ENCODE results near the gene OBP2A. TPM values are rescaled to one million over a fixed set of nuclear protein-coding genes. Genes with fewer than 3 reads are reported as not detected.

OBP2A gene
- total RNA-seq, 2 experiments from 2014 or later = not detected

- Histone ChIP-seq H3K9me3 (ENCODE audit: low read length) (no peaks in the 10 kb centered on the region), H4K20me1 (ENCODE audit: insufficient read depth, low read length) (no peaks in the 10 kb centered on the region), H3K36me3 (ENCODE audit: insufficient read depth, low read length) (peaks cover 24% of the 10 kb centered on the region), H3K4me1 (ENCODE audit: insufficient read depth, low read length, poor library complexity, severe bottlenecking) (no peaks in the 10 kb centered on the region), H3K9me2 (ENCODE audit: insufficient read depth, low read length) (no peaks in the 10 kb centered on the region), H3K27ac (ENCODE audit: low read depth, low read length, poor library complexity, severe bottlenecking) (no peak overlapping the region), H3K4me3 (ENCODE audit: low read depth, low read length, poor library complexity, severe bottlenecking) (no peak overlapping the region), H2AFZ (ENCODE audit: low read length) (no peak overlapping the region), H3K79me2 (ENCODE audit: insufficient read depth, low read depth, low read length) (no peaks in the 10 kb centered on the region), H3K4me2 (ENCODE audit: low read length) (no peak overlapping the region)
- no TSS peak for BruUV-seq (replicated peaks)
- no peak for DNase-seq (ENCODE audit: low spot score)
- ChIA-PET CTCF (ENCODE audit: unreplicated experiment) (no interaction called here), POLR2A (no interaction called here)
- intact Hi-C loops (cut with micrococcal nuclease; ENCODE audit: unreplicated experiment) = no loop called here
- TF ChIP-seq EZH2phosphoT487 (IDR thresholded peaks at IDR 0.05; ENCODE audit: borderline replicate concordance, low read depth, low read length) (no peak), CTCF (conservative IDR thresholded peaks at IDR 0.05; ENCODE audit: low read length) (no peak)
Observed at GRCh38 chr9:135508211-135508820, 37.6 kb upstream of the OBP2A start.

- no peak for DNase-seq (ENCODE audit: low spot score)
- no peaks in the 10 kb centered on the region for H3K9me2 ChIP-seq (ENCODE audit: insufficient read depth, low read length)
- H2AFZ ChIP-seq (ENCODE audit: low read length) = no peak overlapping the region
- no peak for TF ChIP-seq EZH2phosphoT487 (IDR thresholded peaks at IDR 0.05; ENCODE audit: borderline replicate concordance, low read depth, low read length)
- no peak for TF ChIP-seq CTCF (conservative IDR thresholded peaks at IDR 0.05; ENCODE audit: low read length)
- H3K4me2 ChIP-seq (ENCODE audit: low read length) = no peak overlapping the region
- H4K20me1 ChIP-seq (ENCODE audit: insufficient read depth, low read length) = no peaks in the 10 kb centered on the region
- H3K36me3 ChIP-seq (ENCODE audit: insufficient read depth, low read length) = peaks cover 13% of the 10 kb centered on the region
- H3K27ac ChIP-seq (ENCODE audit: low read depth, low read length, poor library complexity, severe bottlenecking) = no peak overlapping the region
- intact Hi-C loops (cut with micrococcal nuclease; ENCODE audit: unreplicated experiment) = no loop called here
- POLR2A ChIA-PET = no interaction called here
- no TSS peak for BruUV-seq (replicated peaks)
- CTCF ChIA-PET (ENCODE audit: unreplicated experiment) = no interaction called here
- no peaks in the 10 kb centered on the region for H3K79me2 ChIP-seq (ENCODE audit: insufficient read depth, low read depth, low read length)
- H3K9me3 ChIP-seq (ENCODE audit: low read length) = no peaks in the 10 kb centered on the region
- no peak overlapping the region for H3K4me3 ChIP-seq (ENCODE audit: low read depth, low read length, poor library complexity, severe bottlenecking)
- no peaks in the 10 kb centered on the region for H3K4me1 ChIP-seq (ENCODE audit: insufficient read depth, low read length, poor library complexity, severe bottlenecking)
Observed at GRCh38 chr9:135509458-135509857, 36.5 kb upstream of the OBP2A start.

GRCh38 chr9:135512241-135512603 lies 33.7 kb upstream of the OBP2A start:
- POLR2A ChIA-PET = no interaction called here
- H3K4me3 ChIP-seq (ENCODE audit: low read depth, low read length, poor library complexity, severe bottlenecking) = no peak overlapping the region
- no peak overlapping the region for H2AFZ ChIP-seq (ENCODE audit: low read length)

More at GRCh38 chr9:135512241-135512603, 33.7 kb upstream of the OBP2A start:
- no peaks in the 10 kb centered on the region for H4K20me1 ChIP-seq (ENCODE audit: insufficient read depth, low read length)
- H3K4me2 ChIP-seq (ENCODE audit: low read length) = no peak overlapping the region
- H3K9me2 ChIP-seq (ENCODE audit: insufficient read depth, low read length) = no peaks in the 10 kb centered on the region
- H3K4me1 ChIP-seq (ENCODE audit: insufficient read depth, low read length, poor library complexity, severe bottlenecking) = no peaks in the 10 kb centered on the region
- intact Hi-C loops (cut with micrococcal nuclease; ENCODE audit: unreplicated experiment) = no loop called here
- no peak for TF ChIP-seq EZH2phosphoT487 (IDR thresholded peaks at IDR 0.05; ENCODE audit: borderline replicate concordance, low read depth, low read length)
- no peak for TF ChIP-seq CTCF (conservative IDR thresholded peaks at IDR 0.05; ENCODE audit: low read length)
- CTCF ChIA-PET (ENCODE audit: unreplicated experiment) = no interaction called here
- no TSS peak for BruUV-seq (replicated peaks)
- DNase-seq (ENCODE audit: low spot score) = no peak
- H3K79me2 ChIP-seq (ENCODE audit: insufficient read depth, low read depth, low read length) = no peaks in the 10 kb centered on the region
- H3K36me3 ChIP-seq (ENCODE audit: insufficient read depth, low read length) = no peaks in the 10 kb centered on the region
- H3K9me3 ChIP-seq (ENCODE audit: low read length) = no peaks in the 10 kb centered on the region
- H3K27ac ChIP-seq (ENCODE audit: low read depth, low read length, poor library complexity, severe bottlenecking) = no peak overlapping the region
